LNCAP (cell line): Measurements from ENCODE around the gene ADAM22.

Source experiments
- TF ChIP-seq, protein P1 (sequence below): fragments of 450-650 bp; IDR thresholded peaks from 2 replicates; pipeline ENCODE4 v1.5.1; 2017; ENCODE audit warnings: mild to moderate bottlenecking

Gene ADAM22

DNA sequence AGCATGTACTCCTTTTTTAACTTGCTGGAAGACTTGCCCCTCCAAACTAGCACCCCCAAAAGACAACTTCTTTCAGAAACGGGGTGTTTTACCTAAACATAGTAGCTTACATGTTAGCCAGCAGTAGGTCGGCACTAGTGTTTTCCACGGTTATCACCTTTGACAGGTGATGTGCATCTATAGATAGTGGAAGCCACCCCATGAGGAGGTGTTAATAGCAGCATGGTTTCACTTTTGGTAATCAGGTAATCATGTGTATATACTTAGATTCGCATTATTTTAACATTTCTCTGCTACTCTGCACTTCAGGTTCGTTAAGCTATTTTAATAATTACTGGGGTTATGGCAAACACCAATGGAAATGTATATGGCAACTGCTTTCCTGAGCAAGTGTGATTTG is 268.2 kb downstream of the ADAM22 start:
- TF ChIP-seq, protein P1, sequence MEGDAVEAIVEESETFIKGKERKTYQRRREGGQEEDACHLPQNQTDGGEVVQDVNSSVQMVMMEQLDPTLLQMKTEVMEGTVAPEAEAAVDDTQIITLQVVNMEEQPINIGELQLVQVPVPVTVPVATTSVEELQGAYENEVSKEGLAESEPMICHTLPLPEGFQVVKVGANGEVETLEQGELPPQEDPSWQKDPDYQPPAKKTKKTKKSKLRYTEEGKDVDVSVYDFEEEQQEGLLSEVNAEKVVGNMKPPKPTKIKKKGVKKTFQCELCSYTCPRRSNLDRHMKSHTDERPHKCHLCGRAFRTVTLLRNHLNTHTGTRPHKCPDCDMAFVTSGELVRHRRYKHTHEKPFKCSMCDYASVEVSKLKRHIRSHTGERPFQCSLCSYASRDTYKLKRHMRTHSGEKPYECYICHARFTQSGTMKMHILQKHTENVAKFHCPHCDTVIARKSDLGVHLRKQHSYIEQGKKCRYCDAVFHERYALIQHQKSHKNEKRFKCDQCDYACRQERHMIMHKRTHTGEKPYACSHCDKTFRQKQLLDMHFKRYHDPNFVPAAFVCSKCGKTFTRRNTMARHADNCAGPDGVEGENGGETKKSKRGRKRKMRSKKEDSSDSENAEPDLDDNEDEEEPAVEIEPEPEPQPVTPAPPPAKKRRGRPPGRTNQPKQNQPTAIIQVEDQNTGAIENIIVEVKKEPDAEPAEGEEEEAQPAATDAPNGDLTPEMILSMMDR, result no peak

DNA sequence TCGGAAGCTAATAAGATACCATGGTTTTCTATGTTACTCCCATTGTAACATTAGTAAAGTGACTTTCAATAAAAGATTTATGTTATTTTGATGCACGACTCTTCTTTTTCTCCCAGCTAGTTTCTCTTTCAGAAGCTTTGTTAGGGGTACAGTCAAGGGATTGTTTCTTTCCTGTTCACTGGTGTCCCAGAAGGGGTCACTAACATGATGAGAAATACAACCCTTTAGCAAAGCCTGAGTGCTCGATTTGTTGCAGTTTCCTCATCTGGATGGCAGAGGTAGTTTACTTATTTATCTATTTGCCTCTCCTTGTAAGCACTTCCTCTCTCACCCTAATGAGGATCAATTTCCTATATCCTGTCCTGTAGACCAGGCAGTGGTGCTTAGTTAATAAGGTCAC is 268.7 kb downstream of the ADAM22 start:
- TF ChIP-seq, protein P1, result no peak

DNA sequence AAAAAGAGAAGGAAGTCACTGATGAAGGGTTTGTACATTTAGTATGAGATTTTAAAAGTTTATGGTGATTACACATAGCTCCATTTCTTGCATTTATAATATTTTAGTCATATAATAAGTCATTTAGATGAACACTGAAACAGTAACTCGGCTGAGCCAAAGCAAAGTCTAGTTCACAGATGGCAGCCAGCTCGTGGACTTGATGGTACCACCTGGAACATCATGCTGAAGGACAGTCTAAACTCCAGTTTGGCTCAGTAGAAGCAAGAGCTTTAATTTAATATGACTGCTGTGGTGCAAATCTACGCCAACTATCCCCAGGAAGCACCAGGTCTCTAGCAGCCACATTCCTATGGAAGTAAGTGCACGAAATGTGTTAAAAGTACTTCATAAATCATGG is 269.4 kb downstream of the ADAM22 start:
- TF ChIP-seq, protein P1, result no peak

DNA sequence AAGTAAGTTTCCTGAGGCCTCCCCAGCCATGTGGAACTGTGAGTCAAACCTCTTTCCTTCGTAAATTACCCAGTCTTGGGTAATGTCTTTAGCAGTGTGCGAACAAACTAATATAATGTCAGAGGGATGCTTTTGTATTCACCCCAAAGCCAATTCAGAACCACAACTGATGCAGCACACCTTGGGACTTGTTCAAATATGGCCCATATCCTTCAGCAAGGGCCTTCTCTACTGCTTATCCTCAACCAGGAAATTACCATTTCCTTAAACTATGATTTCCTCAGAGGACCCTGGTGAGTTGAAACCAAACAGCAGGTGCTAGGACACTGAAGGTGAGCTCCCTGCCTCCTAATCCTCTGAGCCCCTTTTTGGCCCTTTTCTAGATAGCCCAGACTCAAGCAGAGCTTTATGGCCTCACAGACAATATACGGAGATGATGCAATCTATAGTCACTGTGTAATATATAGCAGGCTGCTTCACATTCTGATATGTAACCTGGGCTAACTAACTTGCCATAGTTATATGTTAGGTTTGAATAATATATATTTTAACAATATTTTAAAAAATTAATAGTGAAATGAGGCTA is 270.6 kb downstream of the ADAM22 start:
- TF ChIP-seq, protein P1, result no peak

DNA sequence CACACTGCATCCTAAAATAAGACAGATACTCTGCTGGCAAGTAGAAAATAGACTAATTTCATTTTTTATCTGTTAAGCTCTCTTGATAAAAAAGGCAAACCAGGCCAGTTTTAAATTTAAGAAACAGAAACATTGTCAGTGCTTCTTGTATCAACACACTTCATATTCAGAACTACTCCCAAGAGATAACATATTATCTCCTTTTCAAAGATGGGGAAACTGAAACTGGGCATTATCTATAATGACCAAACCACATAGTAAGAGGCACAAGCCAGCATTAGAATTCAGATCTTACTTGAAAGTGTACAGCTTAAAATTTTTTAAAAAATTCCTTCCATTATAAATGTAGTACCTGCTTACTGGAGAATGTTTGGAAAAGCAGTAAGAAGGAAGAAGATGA is 271.1 kb downstream of the ADAM22 start:
- TF ChIP-seq, protein P1, result no peak

DNA sequence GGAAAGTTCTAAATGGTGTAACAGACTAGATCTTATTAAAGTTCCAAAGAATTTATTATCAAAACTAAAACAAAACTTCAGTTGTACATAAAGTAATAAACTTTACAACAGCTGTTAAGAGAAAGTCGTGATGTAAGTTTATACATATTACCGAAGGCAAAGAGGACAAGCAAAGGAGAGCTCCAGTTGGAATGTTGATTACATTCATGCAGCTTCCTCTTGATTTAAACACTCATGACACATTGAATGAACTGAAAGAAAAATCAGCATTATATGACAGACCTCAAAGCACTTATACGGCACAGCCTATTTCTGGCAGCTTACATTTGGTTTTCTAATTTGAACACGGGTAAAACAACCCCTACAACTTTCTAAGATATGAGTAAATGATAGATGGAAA is 272.2 kb downstream of the ADAM22 start:
- TF ChIP-seq, protein P1, result no peak

DNA sequence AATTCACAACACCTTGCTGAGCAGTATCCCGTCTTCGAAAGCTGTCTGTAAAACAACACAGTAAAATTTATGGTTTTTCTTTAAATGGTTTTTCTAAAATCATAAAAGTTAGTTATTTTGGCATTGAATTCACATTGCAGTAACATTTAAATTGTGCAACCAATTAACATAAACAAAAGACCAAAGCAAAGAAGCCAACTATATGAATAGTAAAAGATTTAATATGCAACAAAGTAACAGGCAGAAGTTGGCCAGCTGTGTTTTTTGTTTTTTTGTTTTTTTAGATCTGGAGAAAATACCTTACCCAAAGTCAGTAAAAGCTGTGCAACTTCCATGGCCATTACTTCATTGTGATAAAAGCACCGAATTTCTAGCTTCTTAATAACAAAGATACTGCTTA is 274.5 kb downstream of the ADAM22 start:
- TF ChIP-seq, protein P1, result no peak

DNA sequence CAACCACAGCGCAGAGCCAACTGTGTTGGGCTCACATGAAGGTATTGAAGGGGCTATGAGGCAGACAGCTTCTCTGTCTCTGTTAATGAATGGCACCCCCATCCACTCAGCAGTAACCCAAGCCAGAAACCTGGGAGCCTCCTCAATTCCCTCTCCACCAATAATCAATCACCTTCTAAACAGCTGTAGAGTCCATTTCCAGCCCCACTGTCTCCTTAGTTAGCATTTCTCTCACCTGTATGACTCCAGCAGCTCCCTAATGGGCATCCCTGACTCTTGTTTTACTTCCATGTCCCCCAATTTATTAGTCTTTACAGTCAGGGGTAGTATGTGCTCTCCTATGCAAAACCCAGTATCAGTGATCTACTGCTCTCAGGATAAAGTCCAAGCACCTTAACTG is 278.9 kb downstream of the ADAM22 start:
- TF ChIP-seq, protein P1, result no peak
